HG03175 (cell line): ENCODE measurements around the gene ORC1.
"Not testable (repeated sequence)": the region's sequence is repeated elsewhere in the genome, so short reads cannot be mapped to it uniquely, and the experiment has no call there.

Experiments
- ATAC-seq: cut with Tn5 transposase; IDR thresholded peaks from one replicate; pipeline ENCODE4 v1.9.1; 2021; ENCODE audit warnings: mild to moderate bottlenecking, moderate library complexity; ENCODE audit not compliant: unreplicated experiment

ORC1 gene

DNA sequence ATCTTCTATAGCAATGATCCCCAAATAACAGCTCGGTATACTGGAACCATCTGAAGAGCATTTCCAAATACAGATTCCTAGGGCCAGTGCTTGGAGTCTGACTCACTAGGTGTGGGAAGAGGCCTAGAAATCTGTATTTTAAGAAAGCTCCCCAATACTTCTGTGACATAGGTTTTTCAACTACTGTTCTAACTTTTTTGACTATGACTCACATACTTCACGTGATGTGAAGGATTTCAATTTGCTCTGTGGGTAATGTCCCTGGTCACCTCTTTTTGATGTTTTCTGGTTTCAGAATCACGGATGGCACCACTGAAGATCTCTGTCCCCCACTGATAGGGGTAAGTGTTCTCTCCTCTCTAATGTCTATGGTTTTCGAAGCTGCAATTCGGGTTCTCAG is 11.0 kb downstream of the ORC1 start:
- no peak for ATAC-seq

DNA sequence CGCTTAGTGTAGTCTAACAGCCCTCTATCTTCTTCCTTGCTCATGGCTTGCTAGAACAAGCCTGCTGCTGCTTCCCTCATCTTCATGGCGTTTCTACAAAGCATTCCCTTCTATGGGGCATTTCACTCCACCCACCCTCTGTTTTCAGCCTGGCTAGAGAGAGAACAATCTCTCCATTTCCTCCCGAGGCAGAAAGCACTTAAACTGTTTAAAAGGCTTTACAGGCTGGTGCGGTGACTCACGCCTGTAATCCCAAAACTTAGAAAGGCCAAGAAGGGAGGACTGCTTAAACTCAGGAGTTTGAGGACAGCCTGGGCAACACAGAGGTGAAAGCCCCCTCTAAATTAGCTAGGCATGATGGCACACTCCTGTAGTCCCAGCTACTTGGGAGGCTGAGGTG is 17.8 kb downstream of the ORC1 start:
- no peak for ATAC-seq

DNA sequence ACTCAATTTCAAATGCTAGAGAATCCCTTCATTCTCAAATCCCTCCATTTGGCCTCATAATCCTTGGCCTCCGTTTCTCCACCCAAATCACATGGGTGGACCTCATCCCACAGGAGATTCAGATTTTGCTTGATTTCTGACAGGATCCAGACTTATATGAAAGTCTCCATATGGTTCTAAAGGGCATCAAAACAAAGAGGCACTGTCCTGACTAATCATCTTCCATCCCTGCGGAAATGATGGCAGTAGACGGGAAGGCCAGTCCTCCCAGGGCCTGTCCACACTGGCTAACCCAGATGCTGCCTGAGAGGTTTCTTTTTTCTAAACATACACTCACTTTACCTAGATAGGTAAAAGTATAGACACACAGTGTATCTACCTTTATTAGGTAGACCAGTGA is 18.8 kb downstream of the ORC1 start:
- no peak for ATAC-seq

DNA sequence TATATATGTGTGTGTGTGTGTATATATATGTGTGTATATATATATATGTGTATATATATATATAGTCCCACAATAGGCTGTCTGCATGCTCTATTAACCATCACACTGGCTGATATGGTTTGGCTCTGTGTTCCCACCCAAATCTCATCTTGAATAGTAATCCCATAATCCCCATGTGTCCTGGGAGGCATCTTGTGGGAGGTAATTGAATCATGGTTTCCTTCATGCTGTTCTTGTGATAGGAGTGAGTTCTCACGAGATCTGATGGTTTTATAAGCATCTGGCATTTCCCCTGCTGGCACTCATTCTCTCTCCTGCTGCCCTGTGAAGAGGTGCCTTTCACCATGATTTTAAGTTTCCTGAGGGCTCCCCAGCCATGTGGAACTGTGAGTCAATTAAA is 34.4 kb downstream of the ORC1 start:
- not testable (repeated sequence) for ATAC-seq

DNA sequence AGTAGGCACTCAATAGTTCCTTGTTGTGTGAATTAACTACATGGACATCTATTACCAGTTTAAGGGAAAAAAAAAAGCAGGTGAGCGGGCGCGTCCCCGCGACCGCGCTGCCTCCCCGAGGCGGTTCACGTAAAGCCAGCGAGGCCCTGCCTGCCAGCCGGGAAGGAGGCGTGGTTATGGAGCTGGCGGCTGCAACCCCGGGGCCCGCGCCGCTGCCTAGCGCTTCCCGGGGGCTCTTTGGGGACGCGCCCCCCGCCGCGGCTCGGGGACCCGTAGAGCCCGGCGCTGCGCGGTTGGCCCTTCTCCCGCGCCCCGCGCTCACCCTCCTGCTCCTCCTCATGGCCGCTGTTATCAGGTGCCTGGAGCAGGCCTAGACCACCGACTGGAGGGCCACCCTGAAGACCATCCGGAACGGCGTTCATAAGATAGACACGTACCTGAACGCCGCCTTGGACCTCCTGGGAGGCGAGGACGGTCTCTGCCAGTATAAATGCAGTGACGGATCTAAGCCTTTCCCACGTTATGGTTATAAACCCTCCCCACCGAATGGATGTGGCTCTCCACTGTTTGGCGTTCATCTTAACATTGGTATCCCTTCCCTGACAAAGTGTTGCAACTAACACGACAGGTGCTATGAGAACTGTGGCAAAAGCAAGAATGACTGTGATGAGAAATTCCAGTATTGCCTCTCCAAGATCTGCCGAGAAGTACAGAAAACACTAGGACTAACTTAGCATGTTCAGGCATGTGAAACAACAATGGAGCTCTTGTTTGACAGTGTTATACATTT is 35.6 kb downstream of the ORC1 start:
- no peak for ATAC-seq

DNA sequence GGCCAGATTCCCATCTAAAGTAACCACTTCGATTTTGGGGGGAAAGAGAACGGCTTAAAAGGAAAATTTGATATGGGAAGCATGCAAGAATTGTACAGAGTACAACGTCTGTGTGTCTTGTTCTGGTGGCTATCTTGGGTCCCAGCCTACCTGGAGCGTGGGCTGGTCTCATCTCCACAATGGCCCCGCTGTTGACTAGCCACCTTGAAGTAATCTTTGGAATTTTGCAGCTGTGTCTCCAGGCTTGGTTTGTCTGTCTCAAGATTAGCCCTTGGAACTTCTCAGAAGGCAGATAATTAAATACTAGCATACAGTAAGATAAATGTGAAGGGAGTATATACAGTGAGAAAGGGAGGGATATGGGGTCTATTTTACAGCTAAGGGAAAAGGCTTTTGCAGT is 37.0 kb downstream of the ORC1 start:
- ATAC-seq: no peak

DNA sequence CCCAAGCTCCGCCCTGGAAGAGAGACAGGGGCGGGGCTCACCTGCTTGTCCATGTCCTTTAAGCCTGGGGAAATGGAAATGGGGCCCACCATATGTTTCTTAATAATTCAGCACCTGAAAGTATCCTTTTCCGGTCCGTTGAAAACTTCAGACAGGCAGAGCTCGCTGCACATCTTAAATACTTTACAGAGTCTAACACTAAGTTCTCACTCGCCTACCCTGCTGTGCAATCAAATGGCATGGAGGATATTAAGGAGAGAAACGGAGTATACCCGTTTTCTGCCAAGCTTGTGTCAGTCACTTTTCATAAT is 37.8 kb downstream of the ORC1 start:
- no peak for ATAC-seq

DNA sequence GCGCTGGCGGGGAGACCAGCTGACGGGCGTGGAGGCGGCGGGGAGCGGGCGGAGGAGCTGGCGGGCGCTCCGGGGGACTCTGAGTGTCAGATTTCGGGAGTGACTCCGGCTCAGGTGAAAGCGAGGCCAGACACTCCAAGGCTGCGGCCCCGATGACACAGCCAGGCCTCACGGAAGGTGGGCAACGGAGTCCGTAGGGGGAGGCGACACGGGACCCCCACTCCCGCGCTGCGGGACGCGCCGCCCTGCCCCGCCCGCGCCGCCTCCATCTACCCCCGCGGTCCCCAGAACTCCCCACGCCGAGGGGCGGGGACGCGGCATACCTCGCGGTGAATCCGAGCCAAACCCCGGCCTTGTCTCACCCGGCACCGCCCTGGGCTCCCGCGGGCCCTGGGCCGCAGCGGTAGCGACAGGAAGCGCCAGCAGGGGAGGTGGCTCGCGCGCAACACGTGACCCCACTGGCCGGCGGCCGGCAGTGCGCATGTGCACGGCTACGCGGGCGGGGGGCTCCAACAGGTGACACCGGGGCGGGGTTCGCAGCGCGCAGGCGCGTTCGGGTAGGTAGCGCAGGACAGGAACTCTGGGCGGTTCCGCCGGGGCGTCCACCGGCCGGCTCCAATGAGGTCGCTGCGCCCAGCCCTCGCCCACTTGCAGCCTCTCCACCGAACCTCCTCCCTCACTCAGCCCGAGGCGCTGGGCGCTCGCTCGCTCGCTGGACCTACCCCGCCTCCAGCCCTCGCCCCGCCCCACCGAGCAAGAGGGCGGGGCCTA is 38.3 kb downstream of the ORC1 start, which contains the start of gene CC2D1B:
TSS of gene CC2D1B (minus strand) at position 460 of the 771 bp plus-strand sequence. CDS start 1,585 bp downstream, outside the sequence.
- peak; percentile 94 for ATAC-seq

DNA sequence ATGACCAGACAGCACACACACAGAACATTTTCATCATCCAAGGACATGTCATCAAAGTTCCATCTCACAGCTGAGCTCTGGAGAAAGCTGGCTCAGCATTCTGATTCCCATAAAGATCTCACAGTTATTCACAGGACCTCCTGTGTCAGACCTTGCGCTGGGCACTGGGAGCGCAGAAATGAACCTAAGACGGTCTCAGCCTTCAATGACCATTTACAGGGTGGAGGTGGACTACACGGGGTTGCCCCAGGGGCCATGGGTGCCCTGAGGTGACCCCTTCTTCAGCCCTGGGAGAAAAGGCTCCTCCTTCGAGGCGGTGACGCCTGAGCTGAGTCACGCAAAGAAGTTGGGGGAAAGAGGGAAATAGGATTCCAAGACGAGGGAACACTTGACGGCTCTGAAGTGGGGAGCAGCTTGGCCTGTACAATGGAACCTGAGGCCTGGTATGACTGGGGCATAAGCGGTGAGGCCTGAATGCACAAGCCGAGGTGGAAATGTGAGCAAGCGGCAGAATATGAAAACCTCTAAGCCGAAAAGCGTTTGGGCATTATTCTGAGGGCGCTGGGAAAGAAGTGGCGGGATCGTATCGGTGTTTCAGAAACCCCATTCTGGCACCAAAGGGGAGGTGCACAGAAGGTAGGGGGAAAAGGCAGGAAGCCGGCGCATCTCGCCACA is 39.0 kb downstream of the ORC1 start:
- no peak for ATAC-seq

DNA sequence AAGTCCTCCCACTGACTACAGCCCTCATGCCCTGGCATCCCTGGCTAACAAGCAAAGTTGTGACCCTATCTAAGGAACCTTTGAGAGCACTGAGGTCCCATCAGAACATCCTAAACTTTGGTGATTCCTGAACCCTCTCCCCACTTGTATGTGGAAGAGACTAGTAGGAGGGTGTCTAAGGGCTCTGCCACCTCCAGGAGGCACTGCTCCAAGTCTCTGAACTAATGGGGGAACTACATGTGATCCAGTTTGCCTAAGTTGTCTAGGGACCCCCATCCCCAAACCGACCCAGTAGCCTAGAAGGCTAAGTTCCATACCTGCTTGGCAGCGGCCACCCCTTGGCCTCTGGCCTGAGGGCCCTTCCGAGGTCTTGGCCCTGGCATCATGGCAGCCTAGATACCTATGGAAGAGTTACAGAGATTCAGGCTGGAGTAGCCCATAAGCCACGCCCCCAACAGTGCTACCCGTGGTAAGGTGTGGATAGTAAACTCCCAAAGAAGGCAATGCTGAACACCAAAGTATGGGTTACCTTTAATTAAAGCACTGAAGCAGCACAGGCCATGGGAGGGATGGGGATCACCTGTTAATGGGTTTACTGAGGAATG is 39.9 kb downstream of the ORC1 start:
- no peak for ATAC-seq

DNA sequence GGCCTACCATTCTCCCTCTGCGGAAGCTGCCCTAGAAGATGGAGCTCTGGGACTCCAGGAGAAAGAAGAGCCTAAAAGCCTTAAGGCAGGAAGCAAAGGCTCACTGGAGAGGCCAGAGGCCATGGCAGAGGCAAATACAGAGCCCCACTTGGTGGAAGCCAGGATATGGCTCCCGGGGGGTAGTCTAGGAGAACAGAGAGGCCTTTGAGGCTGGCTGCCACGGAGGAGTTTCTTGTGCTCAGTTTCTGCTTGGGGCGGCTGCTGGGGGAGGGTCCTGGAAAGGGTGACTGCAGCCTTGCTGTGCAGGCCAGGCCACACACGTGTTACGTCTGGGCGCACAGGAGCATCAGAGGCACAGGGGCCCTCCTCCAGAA is 43.6 kb downstream of the ORC1 start:
- ATAC-seq: no peak

DNA sequence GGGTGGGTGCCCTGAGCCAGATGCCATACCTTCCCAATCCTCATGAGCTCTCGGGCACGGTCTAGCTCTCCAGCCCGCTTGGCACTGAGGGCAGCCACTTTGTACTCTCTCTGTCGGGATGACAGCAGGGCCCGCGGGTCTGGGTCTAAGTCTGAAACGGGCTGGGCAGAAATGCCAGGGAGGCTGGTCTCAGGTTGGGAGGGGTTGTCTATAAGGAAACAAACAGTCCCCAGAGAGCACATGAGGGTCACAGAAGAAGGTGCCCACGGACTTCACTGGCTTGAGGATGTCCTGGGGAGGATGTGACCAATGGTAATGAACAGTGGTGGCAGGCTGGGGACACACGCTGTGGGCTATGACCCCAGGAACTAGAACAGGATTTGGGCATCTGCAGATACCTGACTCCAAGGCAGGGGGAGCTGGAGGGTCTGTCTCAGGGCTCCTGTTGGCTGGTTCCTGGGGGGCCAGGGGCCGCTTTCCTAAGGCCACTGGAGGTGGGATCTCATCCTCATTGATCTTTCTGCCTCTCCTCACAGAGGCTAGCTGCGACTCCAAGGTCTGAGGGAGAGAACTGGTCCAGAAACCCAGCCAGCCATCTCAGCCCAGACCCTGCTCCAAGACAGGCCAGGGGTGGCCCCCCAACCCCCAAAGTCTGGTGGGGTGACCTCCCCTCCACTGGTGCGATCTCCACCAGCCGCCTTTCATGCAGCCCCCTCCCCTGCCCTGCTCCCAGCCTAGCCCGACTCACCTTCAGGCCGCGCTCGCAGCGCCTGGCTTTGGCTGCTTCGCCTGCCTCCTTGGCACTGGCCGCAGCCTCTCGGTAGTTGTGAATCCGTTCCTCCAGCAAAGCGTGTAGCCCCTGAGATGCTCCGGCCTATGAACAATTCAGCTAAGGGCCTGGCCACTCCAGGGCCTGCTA is 44.3 kb downstream of the ORC1 start:
- no peak for ATAC-seq

DNA sequence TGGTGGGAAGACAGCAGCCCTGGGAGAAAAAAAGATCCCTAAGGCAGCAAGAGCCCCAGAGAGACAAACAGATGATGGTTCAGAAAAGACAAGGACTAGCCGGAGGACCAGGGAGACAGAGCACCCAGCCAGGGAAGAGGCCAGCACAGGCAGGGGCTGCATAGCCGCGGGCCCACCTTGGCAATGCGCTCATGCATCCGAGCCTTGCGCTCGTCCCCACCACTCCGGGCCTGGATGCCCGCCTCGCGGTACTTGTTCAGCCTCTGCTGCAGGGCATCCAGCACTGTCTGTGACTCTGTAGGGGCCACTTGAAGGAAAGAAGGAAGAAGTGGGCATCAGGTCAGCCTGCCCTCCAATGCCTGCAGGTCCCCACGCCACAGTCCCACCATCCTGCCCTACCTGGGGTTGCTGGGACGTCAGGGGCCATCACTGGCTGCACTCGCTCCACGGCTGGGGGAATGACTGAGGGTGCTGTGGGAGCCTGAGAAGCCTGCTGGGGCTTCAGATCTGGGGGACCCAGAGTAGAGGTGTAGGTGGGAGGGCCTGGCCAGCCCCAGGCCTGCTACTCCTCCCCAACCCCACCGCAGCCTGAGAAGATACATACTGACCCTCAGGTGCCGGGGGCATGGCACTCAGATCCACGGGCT is 45.2 kb downstream of the ORC1 start:
- ATAC-seq: no peak

DNA sequence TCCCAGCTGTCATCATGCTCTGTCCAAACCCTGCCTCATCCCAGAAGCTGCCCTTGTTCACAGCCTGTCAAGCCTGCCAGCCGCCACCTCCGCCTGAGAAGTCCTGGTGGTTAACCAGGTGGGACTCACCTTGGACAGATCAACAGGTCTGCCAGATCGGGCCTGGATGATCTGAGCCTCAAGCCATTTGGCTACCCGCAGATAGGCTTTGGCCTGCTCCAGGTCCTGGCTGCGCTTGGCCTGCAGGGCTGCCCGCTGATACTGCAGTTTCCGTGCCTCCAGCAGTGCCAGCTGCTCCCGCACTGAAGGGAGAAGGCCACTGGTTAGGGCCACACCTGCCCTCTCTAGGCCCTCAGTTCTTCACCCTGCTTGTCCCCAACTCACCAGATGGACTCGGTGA is 46.8 kb downstream of the ORC1 start:
- no peak for ATAC-seq

DNA sequence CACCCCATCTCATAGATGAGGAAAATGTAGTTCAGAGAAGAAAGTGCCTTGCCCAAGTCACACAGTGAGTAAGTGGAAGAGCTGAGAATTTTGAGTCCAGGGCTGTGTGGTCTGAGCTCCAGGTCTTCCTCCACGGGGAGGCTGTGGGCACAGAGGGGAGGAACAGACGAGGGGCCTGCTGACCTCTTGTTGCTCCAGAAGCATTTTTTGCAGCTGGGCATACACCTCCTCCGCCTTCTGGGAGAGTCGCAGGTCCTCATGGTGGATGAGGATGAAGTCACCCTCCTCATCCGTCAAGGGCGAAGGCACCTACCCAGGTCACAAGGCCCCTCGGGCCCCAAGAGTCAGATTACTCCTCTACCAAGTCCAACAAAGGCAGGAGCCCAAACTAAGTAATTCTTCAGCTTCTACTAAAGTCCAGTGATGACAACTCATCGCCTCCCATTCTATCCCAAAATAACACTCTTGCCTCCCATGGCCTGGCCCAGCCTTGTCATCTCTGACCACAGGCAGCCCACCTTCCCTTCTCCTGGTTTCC is 47.3 kb downstream of the ORC1 start:
- ATAC-seq: no peak

DNA sequence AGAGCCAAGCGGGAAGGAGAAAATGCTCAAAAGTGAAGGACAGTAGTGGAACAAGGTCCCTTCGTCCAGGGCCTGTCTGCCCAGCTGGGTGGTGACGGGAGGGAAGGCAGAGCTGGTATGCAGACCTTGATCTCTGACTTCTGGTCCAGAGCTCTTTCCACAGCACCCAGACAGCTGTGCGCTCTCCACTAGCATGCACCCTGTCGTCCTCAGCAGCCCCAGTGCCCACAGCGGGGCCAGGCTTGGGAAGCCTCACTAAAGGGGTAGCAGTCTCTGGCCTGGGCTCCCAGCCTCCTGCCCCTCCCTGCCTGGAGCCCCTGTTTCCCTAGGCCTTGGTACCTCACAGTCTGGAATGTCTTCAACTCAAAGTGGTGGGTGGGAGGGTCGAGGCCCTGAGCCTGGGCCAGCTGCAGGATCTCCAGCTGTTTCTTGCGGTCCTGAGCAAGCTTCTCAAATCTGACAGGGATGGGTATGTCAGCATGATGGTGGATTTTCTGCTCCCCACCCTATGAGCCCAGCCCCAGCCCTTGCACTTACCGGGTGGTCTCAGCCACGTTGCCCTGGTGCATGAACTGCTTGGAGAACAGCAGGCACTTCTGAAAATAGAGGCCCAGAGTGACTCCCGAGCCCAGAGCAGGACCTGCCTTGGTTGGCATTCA is 48.2 kb downstream of the ORC1 start:
- ATAC-seq: no peak

DNA sequence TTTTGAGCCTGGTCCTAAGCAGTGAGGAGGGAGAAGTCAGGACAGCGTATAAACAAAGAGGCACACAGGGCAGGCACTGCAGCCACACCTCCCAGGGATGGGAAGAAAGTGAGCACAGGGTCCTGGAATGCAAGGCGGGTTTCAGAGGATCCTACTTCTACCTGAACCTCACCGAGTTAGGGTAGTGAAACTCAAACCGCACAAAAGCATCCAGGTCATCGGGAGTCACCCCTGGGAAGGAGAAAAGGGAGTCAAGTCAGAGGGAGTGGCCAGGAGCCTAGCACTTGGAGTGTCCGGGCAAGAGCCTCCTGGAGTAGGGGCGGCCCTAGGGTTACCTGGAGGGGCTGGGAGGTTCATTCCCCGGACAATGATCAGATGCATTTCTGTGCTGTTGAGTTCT is 48.8 kb downstream of the ORC1 start:
- ATAC-seq: no peak

DNA sequence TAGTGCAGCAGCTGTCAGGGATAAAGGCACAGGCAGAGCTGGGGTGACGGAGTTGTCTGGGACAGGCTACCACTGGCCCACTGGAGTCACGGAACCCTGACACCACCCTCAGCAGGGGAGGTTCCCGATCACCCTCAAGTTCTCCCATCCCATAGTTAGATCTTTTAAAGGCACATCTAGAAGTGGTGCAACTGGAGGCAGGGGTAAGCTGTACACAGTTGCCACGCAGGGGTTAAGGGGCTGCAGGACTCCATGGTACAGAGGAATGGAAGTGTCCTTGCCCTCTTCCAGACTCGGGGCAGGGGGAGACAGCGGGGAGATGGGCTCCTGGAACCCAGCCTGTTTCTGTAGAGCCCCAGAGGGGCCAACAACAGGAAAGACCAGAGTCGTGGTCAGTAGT is 51.5 kb downstream of the ORC1 start:
- no peak for ATAC-seq

DNA sequence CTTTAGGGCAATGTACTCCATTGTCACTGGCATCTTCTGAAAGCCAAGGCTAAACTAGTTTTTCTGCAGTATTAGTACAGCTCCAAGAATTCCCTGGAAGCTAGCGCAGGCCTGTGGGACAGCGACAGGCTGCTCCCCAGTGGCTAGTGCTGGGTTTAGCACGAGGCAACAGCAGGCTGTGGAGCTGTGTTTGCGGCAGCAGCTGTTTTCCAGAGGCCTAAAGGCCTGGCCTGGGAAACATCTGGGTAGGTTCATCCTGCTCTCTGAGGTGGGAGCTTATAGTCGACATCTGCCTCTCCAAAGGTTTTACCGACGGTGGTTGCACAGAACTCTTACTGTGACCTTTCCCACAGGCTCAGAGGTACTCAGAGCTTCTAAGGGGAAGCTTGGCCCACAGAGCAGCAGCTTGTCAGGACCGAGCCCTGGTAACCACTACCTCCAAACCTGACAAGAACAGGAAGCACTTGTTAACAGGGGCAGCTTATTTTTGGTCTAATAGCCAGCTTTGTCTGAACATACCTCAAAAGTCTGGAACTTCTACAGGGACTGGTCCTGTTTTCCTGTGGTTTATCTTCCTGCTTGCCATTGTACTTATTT is 55.4 kb downstream of the ORC1 start:
- ATAC-seq: no peak
